GM18502 (cell line): ENCODE data around the gene POTEM.
A peak's percentile ranks its signal among the peaks of the same experiment; 100 is the strongest.
"Not testable (repeated sequence)": the region's sequence is repeated elsewhere in the genome, so short reads cannot be mapped to it uniquely, and the experiment has no call there.

Source experiments
- ATAC-seq: cut with Tn5 transposase; IDR thresholded peaks from one replicate; pipeline ENCODE4 v1.9.1; 2021; ENCODE audit warnings: mild to moderate bottlenecking; ENCODE audit not compliant: unreplicated experiment, poor library complexity

POTEM gene

DNA sequence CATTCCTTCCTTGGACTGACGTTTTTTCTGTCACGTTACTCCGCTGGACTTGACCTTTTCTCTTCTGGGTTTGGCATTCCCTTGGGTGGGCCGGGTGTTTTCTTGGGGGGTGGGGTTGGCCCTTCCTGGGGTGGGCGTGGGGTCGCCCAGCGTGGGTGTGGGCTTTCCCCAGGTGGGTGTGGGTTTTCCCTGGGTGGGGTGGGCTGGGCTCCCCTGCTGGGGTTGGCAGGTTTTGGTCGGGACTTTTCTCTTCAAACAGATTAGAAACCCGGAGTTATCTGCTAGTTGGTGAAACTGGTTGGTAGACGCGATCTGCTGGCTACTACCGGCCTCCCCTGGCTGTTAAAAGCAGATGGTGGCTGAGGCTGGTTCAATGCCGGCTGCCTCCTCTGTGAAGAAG, at the start of gene POTEM:
Gene POTEM (plus strand): TSS at position 301 of the 400 bp plus-strand sequence. CDS start 52 bp downstream, at position 353.
- not testable (repeated sequence) for ATAC-seq

DNA sequence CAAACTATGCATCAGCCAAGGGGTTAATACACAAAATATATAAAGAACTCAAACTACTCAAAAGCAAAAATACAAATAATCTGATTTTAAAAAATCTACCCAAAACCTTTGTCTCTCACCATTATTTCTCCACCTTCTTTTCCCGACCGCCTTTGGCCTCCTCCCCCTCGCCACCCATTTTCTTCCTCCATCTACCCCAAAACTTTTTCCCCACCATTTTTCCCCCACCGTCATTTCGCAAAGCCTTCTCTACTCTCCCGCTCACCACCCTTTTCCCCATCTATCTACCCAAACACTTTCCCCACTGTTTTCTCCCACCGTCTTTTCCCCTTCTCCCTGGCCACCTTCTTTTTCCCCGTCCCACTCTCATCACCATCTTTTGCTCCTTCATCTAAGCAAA, 48.9 kb upstream of the POTEM start:
- not testable (repeated sequence) for ATAC-seq

DNA sequence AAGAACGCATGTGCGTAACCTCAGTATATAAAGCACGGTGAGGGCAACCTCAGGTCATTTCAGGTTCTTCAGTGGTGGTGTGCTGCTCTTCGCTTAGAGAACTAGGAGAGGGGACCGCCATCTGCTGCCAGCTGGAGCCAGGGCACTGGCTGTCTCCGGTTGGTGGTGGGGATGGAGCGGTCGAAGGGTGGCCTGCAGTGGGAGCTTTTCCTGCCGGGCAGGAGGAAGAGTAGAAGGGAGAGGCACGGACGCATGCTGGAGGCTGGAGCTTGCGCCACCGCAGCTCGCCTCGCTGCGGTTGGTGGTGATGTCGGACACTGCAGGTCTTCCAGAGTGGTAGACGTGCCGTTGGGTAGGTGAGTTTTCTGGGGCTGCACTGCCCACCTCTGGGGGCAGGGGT, 47.2 kb upstream of the POTEM start:
- ATAC-seq: not testable (repeated sequence)

DNA sequence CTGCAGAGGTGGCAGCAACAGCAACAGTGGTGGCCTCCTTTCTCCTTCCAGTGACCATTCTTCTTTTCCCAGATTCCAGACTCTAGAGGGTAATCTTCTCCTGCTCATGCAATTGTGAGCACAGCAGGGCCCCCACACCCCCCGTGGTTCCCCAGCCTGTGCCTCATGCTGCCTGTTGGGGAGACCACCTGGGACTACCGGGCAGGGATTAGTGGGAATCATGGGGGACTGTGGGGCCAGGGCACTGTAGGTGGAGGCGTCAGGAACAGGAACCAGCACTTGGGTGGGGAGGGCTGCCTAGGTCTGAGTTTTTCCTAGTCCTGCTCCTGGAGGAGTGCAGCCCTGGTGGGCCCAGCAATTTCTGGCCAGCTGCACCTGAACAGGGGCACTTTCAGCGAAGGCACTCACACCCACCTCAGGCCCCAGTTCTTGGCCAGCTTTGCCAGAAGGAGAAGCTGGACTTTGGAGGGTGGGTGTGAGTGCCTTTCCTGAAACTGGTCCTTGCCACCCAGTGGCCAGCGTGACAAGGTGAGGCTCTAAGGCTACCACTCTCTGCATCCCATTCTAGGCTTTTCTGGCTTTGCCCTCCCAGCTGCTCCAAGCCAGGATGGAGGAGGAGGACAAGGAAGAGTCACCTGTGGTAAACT, 46.1 kb upstream of the POTEM start:
- ATAC-seq: not testable (repeated sequence)

DNA sequence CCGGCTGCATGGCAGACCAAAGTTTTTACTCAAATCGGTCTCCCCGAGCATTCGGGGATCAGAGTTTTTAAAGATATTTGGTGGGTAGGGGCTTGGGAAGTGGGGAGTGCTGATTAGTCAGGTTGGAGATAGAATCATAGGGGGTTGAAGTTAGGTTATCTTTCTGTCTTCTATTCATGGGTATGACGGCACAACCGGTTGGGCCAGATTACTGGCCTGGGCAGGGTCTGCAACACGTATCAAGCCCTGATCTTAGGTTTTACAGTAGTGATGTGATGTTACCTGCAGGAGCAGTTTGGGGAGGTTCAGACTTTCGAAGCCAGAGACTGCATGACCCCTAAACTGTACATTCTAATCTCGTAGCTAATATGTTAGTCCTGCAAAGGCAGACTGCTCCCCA, 30.4 kb upstream of the POTEM start:
- not testable (repeated sequence) for ATAC-seq

DNA sequence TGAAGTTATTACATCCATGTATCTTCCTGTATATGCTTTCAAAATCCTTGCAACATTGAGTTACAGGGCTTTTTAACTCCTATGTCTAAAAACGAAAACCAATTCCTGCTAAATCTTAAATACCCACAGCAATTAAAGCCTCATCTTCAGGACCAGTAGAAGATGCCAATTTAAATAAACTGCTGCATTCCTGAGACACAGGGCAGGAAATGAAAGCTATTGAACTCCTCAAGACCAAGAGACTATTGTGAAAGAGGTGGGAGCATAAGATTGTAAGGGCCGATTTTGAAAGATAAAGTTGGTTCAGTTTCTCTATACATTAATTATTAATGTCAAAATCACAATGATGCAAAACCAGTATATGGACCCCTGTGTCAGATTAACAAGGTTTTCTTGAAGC, 28.5 kb upstream of the POTEM start:
- not testable (repeated sequence) for ATAC-seq

DNA sequence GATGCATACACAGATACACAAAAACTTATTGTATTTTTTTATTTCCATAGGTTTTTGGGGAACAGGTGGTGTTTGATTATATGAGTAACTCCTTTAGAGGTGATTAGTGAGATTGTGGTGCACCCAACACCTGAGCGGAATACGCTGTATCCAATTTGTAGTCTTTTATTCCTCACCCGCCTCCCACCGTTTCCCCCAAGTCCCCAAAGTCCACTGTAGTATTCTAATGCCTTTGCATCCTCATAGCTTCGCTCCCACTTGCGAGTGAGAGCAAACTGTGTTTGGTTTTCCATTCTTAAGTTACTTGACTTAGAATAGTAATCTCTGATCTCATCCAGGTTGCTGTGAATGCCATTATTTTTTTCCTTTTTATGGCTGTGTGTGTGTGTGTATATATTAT, 17.3 kb upstream of the POTEM start:
- ATAC-seq: not testable (repeated sequence)

DNA sequence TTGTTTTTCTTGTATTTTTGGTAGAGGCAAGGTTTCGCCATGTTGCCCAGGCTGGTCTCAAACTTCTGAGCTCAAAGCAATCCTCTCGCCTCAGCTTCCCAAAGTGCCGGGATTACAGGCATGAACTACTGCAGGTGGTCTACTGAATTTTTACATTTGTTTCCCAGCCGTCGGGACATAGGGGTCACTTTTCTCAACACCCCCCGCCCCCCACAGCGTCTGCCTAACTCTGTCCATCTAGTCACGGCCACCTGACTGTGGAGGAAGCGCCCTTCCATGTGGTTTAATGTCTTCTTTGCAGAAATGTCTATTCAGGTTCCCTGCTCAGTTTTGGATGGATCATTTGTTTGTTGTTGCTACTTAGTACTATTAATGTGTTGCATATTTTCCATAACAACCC, 14.1 kb upstream of the POTEM start:
- not testable (repeated sequence) for ATAC-seq

DNA sequence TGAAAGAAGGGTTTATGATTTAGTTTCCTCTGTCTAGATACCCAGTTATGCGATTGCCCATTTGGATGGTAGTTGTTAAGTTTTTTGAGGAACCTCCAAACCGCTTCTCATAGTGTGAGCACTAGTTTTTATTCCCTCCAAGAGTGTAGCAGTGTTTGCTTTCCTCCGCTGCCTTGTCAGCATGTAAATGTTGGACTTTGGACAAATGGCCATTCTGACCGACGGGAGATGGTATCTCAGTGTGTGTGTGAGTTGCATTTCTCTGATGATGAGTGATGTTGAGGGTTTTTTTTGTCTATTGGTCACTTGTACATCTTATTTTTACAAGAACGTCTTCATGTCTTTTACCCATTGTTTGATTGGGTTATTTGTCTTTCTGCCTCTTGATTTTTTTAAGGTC, 11.4 kb upstream of the POTEM start:
- not testable (repeated sequence) for ATAC-seq

DNA sequence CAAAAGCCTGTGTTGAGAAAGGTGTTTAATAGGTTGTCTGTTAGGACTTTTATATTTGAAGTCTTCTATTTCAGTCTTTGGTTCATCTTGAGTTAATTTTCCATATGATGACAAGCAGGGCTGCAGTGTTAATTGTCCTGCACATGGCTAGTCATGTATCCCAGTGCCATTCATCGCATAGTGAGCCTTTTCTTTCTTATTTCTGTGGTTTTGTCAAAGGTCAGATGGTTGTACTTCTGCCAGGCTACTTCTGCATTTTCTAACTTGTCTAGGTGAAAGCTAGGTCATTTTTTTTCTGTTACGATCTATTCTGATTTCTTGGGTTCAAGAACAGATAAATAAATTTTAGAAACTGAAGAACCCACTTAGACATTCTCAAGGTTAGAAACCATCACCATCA, 5.7 kb upstream of the POTEM start:
- not testable (repeated sequence) for ATAC-seq

DNA sequence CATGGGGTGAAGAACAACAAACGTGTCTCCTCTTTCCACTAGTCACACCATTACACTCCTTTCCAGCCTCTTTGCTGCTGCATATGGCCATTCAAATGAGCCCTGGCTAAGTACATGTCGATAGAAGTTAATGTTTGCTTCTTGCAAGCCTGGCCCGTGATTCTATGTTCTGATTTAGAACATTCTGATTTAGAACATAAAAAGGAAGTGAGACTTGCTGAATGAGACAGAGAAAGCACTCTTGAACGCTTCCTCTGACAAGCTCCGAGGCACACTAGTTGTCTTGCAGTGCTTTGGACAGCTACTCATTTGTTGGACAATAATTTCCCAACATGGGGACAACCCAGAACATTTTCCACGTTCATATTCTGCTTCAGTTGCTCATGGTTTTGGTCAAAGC, 5.1 kb upstream of the POTEM start:
- peak; percentile 93 for ATAC-seq

DNA sequence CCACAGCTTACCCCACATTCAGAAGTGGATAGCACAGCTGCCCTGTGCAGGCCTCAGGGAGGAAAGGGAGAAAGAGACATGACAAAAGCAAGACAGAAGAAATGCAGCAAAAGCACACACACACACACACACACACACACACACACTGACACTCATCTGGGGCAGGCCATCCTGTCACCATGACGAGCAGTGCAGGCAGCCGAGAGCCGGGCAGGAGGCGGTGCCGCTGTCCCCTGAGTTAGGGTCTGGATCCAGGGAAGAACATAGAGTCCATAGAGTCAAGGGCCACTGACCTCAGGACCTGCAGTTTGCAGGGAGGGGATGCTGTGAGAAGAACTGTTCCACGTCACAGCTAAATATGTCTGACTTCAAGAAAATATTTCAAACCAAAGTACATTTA, 4.0 kb upstream of the POTEM start:
- ATAC-seq: not testable (repeated sequence)

DNA sequence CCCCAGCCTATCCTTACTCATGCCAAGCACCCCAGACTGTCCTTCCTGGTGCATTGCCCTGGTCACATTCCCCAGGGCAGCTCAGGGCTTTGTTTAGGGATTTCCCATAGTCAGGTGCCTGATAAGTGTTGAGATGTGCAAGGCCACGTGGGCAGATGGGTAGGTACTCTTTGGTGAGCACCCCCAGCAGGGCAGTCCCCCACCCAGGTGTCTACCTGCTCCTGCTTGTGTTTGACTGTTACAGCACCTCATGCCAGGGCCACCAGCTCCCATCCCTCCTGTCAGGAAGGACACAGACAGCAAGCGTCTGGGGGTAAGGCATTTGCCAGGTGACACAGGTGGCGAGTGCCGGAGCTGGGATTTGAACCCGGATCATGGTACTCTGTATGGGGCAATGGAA, 2.4 kb upstream of the POTEM start:
- ATAC-seq: not testable (repeated sequence)

DNA sequence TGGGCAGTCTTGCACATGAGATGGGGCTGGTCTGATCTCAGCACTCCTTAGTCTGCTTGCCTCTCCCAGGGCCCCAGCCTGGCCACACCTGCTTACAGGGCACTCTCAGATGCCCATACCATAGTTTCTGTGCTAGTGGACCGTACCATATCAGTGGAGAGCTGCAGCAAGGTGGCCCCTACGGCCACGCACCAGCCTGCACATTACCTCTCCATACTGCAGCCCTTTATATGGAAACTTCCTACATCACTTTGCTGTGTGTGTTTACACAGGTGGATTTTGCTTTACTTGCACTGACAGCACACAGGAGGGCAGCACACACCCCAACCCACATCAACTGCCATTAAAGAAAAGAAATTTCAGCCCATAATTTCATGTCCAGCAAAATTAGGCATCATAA, 35.3 kb downstream of the POTEM start:
- not testable (repeated sequence) for ATAC-seq

DNA sequence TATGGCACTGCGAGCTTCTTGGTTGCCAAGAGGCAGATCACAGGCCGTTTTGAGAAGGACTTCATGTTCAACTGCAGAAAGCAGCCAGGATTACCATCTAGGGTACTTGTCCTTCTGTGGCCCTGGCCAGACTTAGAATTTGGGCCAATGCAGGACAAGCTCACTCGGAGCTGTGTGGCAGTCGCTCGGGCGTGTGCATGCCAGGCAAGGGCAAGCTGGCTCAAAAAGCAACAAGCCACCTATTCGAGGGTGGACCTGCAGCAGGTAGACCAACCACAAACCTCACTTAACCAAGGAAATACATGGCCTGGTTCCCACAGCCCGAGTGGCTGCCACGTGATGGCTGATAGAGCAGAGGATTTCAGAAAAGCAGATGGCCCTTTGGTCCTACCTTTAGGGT, 39.3 kb downstream of the POTEM start:
- not testable (repeated sequence) for ATAC-seq

DNA sequence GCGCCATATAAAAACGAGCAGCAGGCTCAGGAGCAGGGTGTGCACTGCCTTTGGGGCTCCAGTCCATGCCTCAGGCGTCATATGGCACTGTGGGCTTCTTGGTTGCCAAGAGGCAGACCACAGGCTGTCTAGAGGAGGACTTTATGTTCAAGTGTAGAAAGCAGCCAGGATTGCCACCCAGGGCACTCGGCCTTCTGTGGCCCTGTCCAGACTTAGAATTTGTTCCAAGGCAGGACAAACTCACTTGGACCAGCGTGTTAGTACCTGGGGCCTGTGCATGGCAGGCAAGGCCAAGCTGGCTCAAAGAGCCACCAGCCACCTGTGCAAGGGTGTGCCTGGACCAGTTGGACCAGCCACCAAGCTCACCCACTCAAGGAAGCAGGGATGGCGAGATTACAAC, 40.4 kb downstream of the POTEM start:
- ATAC-seq: not testable (repeated sequence)

DNA sequence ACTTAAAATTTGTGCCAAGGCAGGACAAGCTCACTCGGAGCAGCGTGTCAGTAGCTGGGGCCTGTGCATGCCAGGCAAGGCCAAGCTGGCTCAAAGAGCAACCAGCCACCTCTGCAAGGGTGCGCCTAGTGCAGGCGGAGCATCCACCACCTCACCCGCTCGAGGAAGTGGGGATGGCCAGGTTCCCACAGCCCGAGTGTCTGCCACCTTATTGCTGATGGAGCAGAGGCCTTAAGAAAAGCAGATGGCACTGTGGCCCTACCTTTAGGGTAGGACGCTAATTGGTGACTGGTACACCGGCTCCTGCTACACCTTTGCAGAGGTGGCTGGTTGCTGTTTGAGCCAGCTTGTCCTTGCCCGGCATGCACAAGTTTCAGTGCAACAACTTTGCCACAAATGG, 43.8 kb downstream of the POTEM start:
- ATAC-seq: not testable (repeated sequence)

DNA sequence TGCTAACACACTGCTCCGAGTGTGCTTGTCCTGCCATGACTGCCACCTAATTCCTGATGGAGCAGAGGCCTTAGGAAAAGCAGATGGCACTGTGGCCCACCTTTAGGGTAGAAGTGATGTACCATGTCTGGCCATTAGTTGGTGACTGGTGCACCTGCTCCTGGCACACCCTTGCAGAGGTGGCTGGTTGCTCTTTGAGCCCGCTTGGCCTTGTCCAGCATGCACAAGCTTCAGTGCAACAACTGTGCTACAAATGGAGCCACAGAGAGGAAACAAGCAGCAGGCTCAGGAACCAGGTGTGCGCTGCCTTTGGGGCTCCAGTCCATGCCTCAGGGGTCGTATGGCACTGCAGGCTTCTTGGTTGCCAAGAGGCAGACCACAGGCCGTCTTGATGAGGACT, 44.5 kb downstream of the POTEM start:
- ATAC-seq: not testable (repeated sequence)

DNA sequence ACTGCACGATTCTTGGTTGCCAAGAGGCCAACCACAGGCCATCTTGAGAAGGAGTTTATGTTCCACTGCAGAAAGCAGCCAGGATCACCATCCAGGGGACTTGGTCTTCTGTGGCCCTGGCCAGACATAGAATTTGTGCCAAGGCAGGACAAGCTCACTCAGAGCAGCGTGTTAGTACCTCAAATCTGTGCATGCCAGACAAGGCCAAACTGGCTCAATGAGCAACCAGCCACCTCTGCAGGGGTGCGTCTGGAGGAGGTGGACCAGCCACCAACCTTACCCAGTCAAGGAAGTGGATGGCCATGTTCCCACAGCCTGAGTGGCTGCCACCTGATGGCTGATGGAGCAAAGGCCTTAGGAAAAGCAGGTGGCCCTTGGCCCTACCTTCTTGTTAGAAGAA, 48.0 kb downstream of the POTEM start:
- not testable (repeated sequence) for ATAC-seq

DNA sequence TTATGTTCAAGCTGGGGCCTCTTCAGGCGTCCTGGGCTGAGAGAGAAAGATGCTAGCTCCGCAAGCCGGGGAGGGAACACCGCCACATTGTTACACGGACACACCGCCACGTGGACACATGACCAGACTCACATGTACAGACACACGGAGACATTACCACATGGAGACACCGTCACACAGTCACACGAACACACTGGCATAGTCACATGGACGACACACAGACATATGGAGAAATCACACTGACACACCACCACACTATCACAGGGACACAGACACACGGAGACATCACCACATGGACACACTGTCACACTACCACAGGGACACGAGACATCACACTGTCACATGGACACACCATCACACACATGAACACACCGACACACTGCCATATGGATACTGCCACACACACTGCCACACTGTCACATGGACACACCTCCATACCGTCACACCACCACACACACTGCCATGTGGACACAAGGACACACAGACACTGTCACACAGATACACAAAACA, 57.9 kb downstream of the POTEM start:
- not testable (repeated sequence) for ATAC-seq

DNA sequence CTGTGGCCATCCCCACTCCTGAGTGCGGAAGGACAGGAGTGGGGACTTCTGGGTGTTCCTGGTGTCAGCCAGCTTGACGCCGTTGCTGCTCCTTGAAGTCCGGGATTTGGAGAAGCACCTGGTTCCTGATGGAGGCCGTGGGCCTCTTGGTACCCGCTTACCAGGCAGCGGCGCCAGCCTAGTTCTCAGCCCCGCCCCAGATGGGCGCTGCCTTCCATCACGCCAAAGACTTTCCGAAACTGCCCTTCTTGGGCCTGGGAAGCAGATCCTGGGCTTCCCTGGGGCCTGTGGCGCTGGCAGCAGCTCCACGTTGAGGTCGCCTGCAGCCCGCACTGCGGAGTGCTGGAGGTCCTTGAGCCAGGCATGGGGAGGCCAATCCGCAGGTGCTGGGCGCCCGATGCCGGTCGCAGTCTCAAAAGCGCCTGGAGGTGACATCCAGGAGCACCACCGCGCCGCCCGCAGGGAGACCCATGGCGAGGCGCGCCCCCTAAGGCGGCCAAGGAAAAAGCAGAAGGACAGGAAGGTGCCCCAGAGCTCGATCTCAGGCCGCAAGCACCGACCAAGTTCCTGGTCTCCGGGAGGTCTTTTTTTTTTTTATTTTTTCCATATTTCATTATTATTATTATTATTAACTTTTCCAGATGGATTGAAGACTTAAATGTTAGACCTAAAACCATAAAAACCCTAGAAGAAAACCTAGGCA, 59.6 kb downstream of the POTEM start:
- not testable (repeated sequence) for ATAC-seq

DNA sequence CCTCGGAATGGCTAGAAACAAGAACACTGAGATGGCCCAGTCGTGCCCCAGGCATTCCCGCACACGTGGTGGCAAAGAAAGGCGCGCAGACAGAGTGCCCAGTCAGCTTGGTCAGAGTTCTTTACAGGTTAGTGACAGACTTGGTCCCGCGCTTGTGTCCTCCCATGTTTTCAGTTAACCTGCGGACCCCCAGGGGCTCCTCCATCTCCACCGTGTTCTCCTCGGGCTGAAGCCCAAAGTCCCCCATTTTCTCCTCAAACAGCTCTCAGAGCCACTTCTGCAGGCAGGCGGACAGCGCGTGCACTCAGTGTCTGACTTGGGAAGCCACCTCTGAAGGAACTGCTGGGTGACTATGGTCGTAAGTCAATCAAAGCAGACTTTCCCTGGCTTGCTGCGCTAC, 60.7 kb downstream of the POTEM start:
- not testable (repeated sequence) for ATAC-seq
